WERI-Rb-1 (cell line): Measurements from ENCODE around the gene GNAT1.

Experiments
- DNase-seq: peaks from one replicate; pipeline ENCODE4 v3.0.0-alpha.2; 2020
- H3K27ac ChIP-seq: fragments of 250-450 bp; sonication (Bioruptor Pico); 2 replicates; pipeline ENCODE4 v1.5.1; 2020; ENCODE audit warnings: mild to moderate bottlenecking, moderate library complexity
- H3K27me3 ChIP-seq: fragments of 250-450 bp; sonication (Bioruptor Pico); 2 replicates; pipeline ENCODE4 v1.5.1; 2021; ENCODE audit warnings: mild to moderate bottlenecking, low read depth, moderate library complexity; ENCODE audit not compliant: insufficient read depth, severe bottlenecking
- H3K36me3 ChIP-seq: fragments of 250-450 bp; sonication (Bioruptor Pico); 2 replicates; pipeline ENCODE4 v1.5.1; 2020; ENCODE audit warnings: mild to moderate bottlenecking, moderate library complexity
- H3K4me3 ChIP-seq: 2 replicates; pipeline ENCODE4 v1.5.1; 2011; ENCODE audit warnings: low read depth, mild to moderate bottlenecking, control low read depth, low read length
- H3K9me3 ChIP-seq: fragments of 250-450 bp; sonication (Bioruptor Pico); 2 replicates; pipeline ENCODE4 v1.5.1; 2021; ENCODE audit warnings: mild to moderate bottlenecking, moderate library complexity; ENCODE audit not compliant: severe bottlenecking
- CTCF ChIP-seq: IDR thresholded peaks from 2 replicates; pipeline ENCODE4 v1.5.1; 2011; ENCODE audit warnings: low read depth, mild to moderate bottlenecking, control low read depth, inconsistent platforms, low read length

The GNAT1 gene

GRCh38 chr3:50177346-50177745, 14.1 kb upstream of the GNAT1 start:
- Histone ChIP-seq H3K36me3 (peaks cover 91% of the 10 kb centered on the region), H3K4me3 (no peak overlapping the region), H3K27me3 (no peaks in the 10 kb centered on the region), H3K27ac (no peak overlapping the region), H3K9me3 (no peaks in the 10 kb centered on the region)
- no peak for TF ChIP-seq CTCF
- DNase-seq, result no peak

GRCh38 chr3:50179710-50180109, 11.7 kb upstream of the GNAT1 start:
- H3K9me3 ChIP-seq, result no peaks in the 10 kb centered on the region
- no peak for TF ChIP-seq CTCF
- H3K27me3 ChIP-seq, result no peaks in the 10 kb centered on the region
- H3K4me3 ChIP-seq, result no peak overlapping the region
- H3K36me3 ChIP-seq, result peaks cover 91% of the 10 kb centered on the region
- DNase-seq, result no peak
- no peak overlapping the region for H3K27ac ChIP-seq

- H3K36me3 ChIP-seq, result peaks cover 91% of the 10 kb centered on the region
- H3K27ac ChIP-seq, result peak overlapping the region; percentile 23; the same call in 1 of the 2 replicates
- H3K9me3 ChIP-seq, result no peaks in the 10 kb centered on the region
- no peak overlapping the region for H3K4me3 ChIP-seq
- DNase-seq, result no peak
- TF ChIP-seq CTCF, result no peak
- no peaks in the 10 kb centered on the region for H3K27me3 ChIP-seq
Measured at GRCh38 chr3:50181985-50182384, 9.4 kb upstream of the GNAT1 start.

GRCh38 chr3:50182533-50183099, 8.8 kb upstream of the GNAT1 start:
- no peak for TF ChIP-seq CTCF
- no peak overlapping the region for H3K27ac ChIP-seq
- H3K4me3 ChIP-seq, result no peak overlapping the region
- H3K27me3 ChIP-seq, result no peaks in the 10 kb centered on the region
- no peaks in the 10 kb centered on the region for H3K9me3 ChIP-seq
- no peak for DNase-seq
- peaks cover 90% of the 10 kb centered on the region for H3K36me3 ChIP-seq

- no peaks in the 10 kb centered on the region for H3K9me3 ChIP-seq
- no peak for TF ChIP-seq CTCF
- no peak for DNase-seq
- no peak overlapping the region for H3K27ac ChIP-seq
- H3K4me3 ChIP-seq, result no peak overlapping the region
- H3K27me3 ChIP-seq, result no peaks in the 10 kb centered on the region
- H3K36me3 ChIP-seq, result peaks cover 91% of the 10 kb centered on the region
Measured at GRCh38 chr3:50183755-50184154, 7.7 kb upstream of the GNAT1 start.
